ENCODE measurements around the gene INPP5B. TPM values are rescaled to one million over a fixed set of nuclear protein-coding genes. Genes with fewer than 3 reads are reported as not detected.

INPP5B gene
- total and polyA plus RNA-seq, 7 donors, result 3.8 to 12.8 (median 6.7) TPM

DNA sequence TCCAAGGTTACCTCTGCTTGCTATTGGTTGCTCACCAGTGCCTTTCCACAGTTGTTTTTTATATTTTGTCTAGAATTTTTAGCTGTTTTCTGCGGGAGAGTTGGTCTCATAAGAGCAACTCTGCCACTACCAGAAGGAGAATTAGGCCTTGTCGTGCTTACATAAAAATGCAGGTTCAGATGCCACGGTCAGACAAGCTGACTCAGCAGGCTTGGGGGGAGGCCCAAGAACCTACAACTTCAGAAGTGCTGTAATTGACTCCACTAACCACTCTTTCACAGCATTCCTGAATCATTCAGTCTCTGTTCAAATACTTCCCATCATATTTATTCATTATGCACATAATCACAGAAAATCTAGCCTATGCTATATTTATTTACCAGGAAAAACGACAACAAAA lies 115.7 kb downstream of the INPP5B start:
- ATAC-seq (no peak), DNase-seq (no peak)
- intact Hi-C loops (cut with DNase I), result no loop called here
- H3K36me3 ChIP-seq (ENCODE audit: insufficient read depth in 1 of 2, low read depth in 1 of 2), result peaks cover 7 to 92% of the 10 kb centered on the region in 2 donors
- no peaks in the 10 kb centered on the region for H3K4me1 ChIP-seq
- TF ChIP-seq, protein P1, sequence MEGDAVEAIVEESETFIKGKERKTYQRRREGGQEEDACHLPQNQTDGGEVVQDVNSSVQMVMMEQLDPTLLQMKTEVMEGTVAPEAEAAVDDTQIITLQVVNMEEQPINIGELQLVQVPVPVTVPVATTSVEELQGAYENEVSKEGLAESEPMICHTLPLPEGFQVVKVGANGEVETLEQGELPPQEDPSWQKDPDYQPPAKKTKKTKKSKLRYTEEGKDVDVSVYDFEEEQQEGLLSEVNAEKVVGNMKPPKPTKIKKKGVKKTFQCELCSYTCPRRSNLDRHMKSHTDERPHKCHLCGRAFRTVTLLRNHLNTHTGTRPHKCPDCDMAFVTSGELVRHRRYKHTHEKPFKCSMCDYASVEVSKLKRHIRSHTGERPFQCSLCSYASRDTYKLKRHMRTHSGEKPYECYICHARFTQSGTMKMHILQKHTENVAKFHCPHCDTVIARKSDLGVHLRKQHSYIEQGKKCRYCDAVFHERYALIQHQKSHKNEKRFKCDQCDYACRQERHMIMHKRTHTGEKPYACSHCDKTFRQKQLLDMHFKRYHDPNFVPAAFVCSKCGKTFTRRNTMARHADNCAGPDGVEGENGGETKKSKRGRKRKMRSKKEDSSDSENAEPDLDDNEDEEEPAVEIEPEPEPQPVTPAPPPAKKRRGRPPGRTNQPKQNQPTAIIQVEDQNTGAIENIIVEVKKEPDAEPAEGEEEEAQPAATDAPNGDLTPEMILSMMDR (IDR thresholded peaks at IDR 0.05), result no peak
- H3K27ac ChIP-seq, result no peak overlapping the region
- no peak overlapping the region for H3K4me3 ChIP-seq
- no peaks in the 10 kb centered on the region for H3K27me3 ChIP-seq (ENCODE audit: insufficient read depth in 3 of 3, low read length in 2 of 3)
- WGBS, 3 donors, result 89 to 91% (median 90%) methylated on average over 4 of the region's 4 CpGs
- no peaks in the 10 kb centered on the region for H3K9me3 ChIP-seq

DNA sequence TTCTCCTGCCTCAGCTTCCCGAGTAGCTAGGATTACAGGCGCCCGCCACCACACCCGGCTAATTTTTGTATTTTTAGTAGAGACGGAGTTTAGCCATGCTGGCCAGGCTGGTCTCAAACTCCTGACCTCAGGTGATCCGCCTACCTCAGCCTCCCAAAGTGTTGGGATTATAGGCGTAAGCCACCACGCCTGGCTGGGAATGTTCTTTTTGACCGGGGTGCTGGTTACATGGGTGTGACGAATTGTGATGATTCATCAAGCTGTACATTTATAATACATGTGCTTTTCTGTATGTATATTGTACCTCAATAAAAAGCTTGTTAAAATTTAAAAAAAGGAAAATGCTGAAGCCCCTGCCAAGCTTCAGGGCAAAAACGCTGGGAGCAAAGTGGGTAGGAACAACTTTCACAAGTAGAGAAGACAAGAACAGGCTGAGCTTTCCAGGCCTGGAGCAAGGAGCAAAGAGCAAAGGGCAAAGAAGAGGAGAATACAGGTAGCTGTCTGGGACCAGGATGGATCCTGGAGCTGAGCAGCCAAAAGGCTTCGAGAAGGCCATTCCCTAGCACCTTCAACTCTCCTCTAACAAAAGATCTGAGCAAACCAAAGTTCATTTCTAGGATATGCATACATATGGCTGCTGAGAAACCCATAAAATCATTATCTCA lies 118.3 kb downstream of the INPP5B start:
- intact Hi-C loops (cut with DNase I), result no loop called here
- TF ChIP-seq, protein P1 (IDR thresholded peaks at IDR 0.05), result no peak
- DNase-seq (no peak), ATAC-seq (no peak)
- no peaks in the 10 kb centered on the region for H3K4me1 ChIP-seq
- no peak overlapping the region for H3K27ac ChIP-seq
- H3K9me3 ChIP-seq, result no peaks in the 10 kb centered on the region
- H3K27me3 ChIP-seq (ENCODE audit: insufficient read depth in 3 of 3, low read length in 2 of 3), result no peaks in the 10 kb centered on the region
- no peak overlapping the region for H3K4me3 ChIP-seq
- WGBS, 3 donors, result 89 to 94% (median 93%) methylated on average over 12 of the region's 12 CpGs
- H3K36me3 ChIP-seq (ENCODE audit: insufficient read depth in 1 of 2, low read depth in 1 of 2), result peaks cover 4 to 87% of the 10 kb centered on the region in 2 donors

DNA sequence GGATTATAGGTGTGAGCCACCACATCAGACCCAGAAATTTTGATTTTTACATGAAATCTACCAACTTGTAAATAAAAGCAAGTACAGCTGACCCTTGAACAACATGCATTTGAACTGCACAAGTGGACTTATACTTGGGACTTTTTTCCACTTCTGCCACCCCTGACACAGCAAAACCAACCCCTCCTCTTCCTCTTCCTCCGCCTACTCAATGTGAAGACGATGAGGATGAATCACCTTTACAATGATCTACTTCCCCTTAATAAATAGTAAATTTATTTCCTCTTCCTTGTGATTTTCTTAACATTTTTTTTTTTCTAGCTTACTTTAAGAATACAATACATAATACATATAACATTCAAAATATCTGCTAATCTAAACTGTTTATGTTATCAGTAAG lies 121.3 kb downstream of the INPP5B start:
- WGBS, 3 donors, result 70 to 94% (median 72%) methylated on average over 2 of the region's 2 CpGs
- DNase-seq, result no peak
- TF ChIP-seq, protein P1 (IDR thresholded peaks at IDR 0.05), result no peak
- no peak for ATAC-seq
- H3K4me3 ChIP-seq, result no peak overlapping the region
- H3K36me3 ChIP-seq (ENCODE audit: insufficient read depth in 1 of 2, low read depth in 1 of 2), result peaks cover 8 to 87% of the 10 kb centered on the region in 2 donors
- H3K9me3 ChIP-seq, result no peaks in the 10 kb centered on the region
- no peak overlapping the region for H3K27ac ChIP-seq
- intact Hi-C loops (cut with DNase I), result no loop called here
- H3K4me1 ChIP-seq, result no peaks in the 10 kb centered on the region
- H3K27me3 ChIP-seq (ENCODE audit: insufficient read depth in 3 of 3, low read length in 2 of 3), result no peaks in the 10 kb centered on the region

DNA sequence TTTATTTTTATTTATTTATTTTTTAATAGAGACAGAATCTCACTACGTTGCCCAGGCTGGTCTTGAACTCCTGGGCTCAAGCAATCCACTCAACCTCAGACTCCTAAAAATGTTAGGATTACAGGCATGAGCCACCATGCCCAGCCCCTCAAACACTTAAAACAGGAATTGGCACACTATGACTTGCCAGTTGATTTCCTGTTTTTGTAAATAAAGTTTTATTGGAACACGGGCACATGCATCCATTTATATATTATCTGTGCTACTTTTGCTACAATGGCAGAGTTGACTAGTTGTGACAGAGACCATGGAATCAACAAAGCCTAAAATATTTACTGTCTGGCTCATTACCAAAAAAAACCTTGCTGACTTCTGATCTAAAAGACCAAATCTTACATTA lies 122.9 kb downstream of the INPP5B start:
- no peak overlapping the region for H3K27ac ChIP-seq
- H3K4me3 ChIP-seq, result no peak overlapping the region
- H3K36me3 ChIP-seq (ENCODE audit: insufficient read depth in 1 of 2, low read depth in 1 of 2), result peaks cover 8 to 86% of the 10 kb centered on the region in 2 donors
- intact Hi-C loops (cut with DNase I), result no loop called here
- TF ChIP-seq, protein P1 (IDR thresholded peaks at IDR 0.05), result no peak
- no peak for DNase-seq
- no peaks in the 10 kb centered on the region for H3K4me1 ChIP-seq
- H3K27me3 ChIP-seq (ENCODE audit: insufficient read depth in 3 of 3, low read length in 2 of 3), result no peaks in the 10 kb centered on the region
- WGBS, 3 donors, result 89 to 95% (median 89%) methylated on average over 2 of the region's 2 CpGs
- ATAC-seq, result no peak
- H3K9me3 ChIP-seq, result no peaks in the 10 kb centered on the region

All from psoas muscle (tissue), 8 donors.